ENCODE data around the gene NFRKB. TPM values are rescaled to one million over a fixed set of nuclear protein-coding genes. Genes with fewer than 3 reads are reported as not detected.

The NFRKB gene
- total and polyA plus RNA-seq, 2 donors (not counting 3 experiments of a cell fraction or from before 2014, with no cell fraction given), result 21.7 to 30.6 TPM

- no peak for FAIRE-seq
- Histone ChIP-seq H3K4me1 (ENCODE audit: control insufficient read depth, extremely low read depth, insufficient read depth, low read length) (no peaks in the 10 kb centered on the region), H3K27ac (ENCODE audit: insufficient read depth, low read depth, low read length) (no peak overlapping the region), H3K79me2 (ENCODE audit: control insufficient read depth, insufficient read depth, low read length) (no peaks in the 10 kb centered on the region), H3K9me3 (replicated peaks; ENCODE audit: control insufficient read depth, insufficient read depth, low read length) (no peaks in the 10 kb centered on the region), H3K36me3 (ENCODE audit: control insufficient read depth in 2 of 2, extremely low read depth in 1 of 2, insufficient read depth in 2 of 2, low read length in 2 of 2) (no peaks in the 10 kb centered on the region), H3K27me3 (ENCODE audit: control insufficient read depth in 2 of 2, insufficient read depth in 2 of 2, low read length in 2 of 2) (no peaks in the 10 kb centered on the region), H3K4me3 (replicated peaks in 1 of 3; ENCODE audit: insufficient read depth in 1 of 3, low read depth in 1 of 3, low read length in 3 of 3) (no peak overlapping the region), H3K4me2 (ENCODE audit: insufficient read depth, low read length) (no peak overlapping the region), H3K9ac (replicated peaks; ENCODE audit: extremely low read depth, insufficient read depth, low read length) (no peak overlapping the region), H4K20me1 (replicated peaks; ENCODE audit: control insufficient read depth, extremely low read depth, insufficient read depth, low read length) (no peaks in the 10 kb centered on the region), H3K9me1 (replicated peaks; ENCODE audit: control insufficient read depth, extremely low read depth, insufficient read depth, low read length) (no peaks in the 10 kb centered on the region), H2AFZ (ENCODE audit: low read depth, low read length) (no peak overlapping the region)
- intact Hi-C loops (cut with micrococcal nuclease) (no loop called here), dilution Hi-C loops (cut with MboI; ENCODE audit: extremely low pct_ligation_motif_present, low sequenced_read_pairs) (no loop called here)
- no peak for DNase-seq (ENCODE audit: low read depth, low spot score)
- ChIA-PET POLR2A (no interaction called here), CTCF (no interaction called here)
- TF ChIP-seq POLR2AphosphoS5 (IDR thresholded peaks at IDR 0.05; ENCODE audit: insufficient read depth, low read depth, low read length) (no peak), MYC (IDR thresholded peaks at IDR 0.05; ENCODE audit: low read depth, low read length) (no peak), JUN (IDR thresholded peaks at IDR 0.05; ENCODE audit: borderline replicate concordance, insufficient read depth, insufficient read length, low read depth) (no peak), CTCF (IDR thresholded peaks at IDR 0.05; ENCODE audit: extremely low read depth in 1 of 2, insufficient read depth in 1 of 2, low read depth in 1 of 2, low read length in 2 of 2) (no peak)
- no TSS peak for BruUV-seq (replicated peaks)
These were observed 40.3 kb downstream of the NFRKB start for GRCh38 chr11:129855086-129855485.

GRCh38 chr11:129854232-129854805 lies 41.1 kb downstream of the NFRKB start:
- Histone ChIP-seq H3K4me3 (replicated peaks in 1 of 3; ENCODE audit: insufficient read depth in 1 of 3, low read depth in 1 of 3, low read length in 3 of 3) (no peak overlapping the region), H3K79me2 (ENCODE audit: control insufficient read depth, insufficient read depth, low read length) (no peaks in the 10 kb centered on the region), H4K20me1 (replicated peaks; ENCODE audit: control insufficient read depth, extremely low read depth, insufficient read depth, low read length) (no peaks in the 10 kb centered on the region), H3K4me1 (ENCODE audit: control insufficient read depth, extremely low read depth, insufficient read depth, low read length) (no peaks in the 10 kb centered on the region), H3K9me1 (replicated peaks; ENCODE audit: control insufficient read depth, extremely low read depth, insufficient read depth, low read length) (no peaks in the 10 kb centered on the region), H3K4me2 (ENCODE audit: insufficient read depth, low read length) (no peak overlapping the region), H3K27me3 (ENCODE audit: control insufficient read depth in 2 of 2, insufficient read depth in 2 of 2, low read length in 2 of 2) (no peaks in the 10 kb centered on the region), H3K9me3 (replicated peaks; ENCODE audit: control insufficient read depth, insufficient read depth, low read length) (no peaks in the 10 kb centered on the region), H3K27ac (ENCODE audit: insufficient read depth, low read depth, low read length) (no peak overlapping the region), H3K36me3 (ENCODE audit: control insufficient read depth in 2 of 2, extremely low read depth in 1 of 2, insufficient read depth in 2 of 2, low read length in 2 of 2) (no peaks in the 10 kb centered on the region), H2AFZ (ENCODE audit: low read depth, low read length) (no peak overlapping the region), H3K9ac (replicated peaks; ENCODE audit: extremely low read depth, insufficient read depth, low read length) (no peak overlapping the region)
- BruUV-seq (replicated peaks), result no TSS peak
- intact Hi-C loops (cut with micrococcal nuclease) (no loop called here), dilution Hi-C loops (cut with MboI; ENCODE audit: extremely low pct_ligation_motif_present, low sequenced_read_pairs) (no loop called here)
- no peak for TF ChIP-seq CTCF (IDR thresholded peaks at IDR 0.05; ENCODE audit: extremely low read depth in 1 of 2, insufficient read depth in 1 of 2, low read depth in 1 of 2, low read length in 2 of 2)
- no peak for TF ChIP-seq FOS (IDR thresholded peaks at IDR 0.05; ENCODE audit: borderline replicate concordance, insufficient read depth, low read length)
- TF ChIP-seq GATA2 (IDR thresholded peaks at IDR 0.05; ENCODE audit: insufficient read depth, insufficient read length, low read depth, low read length), result no peak
- no peak for TF ChIP-seq JUN (IDR thresholded peaks at IDR 0.05; ENCODE audit: borderline replicate concordance, insufficient read depth, insufficient read length, low read depth)
- TF ChIP-seq EZH2 (IDR thresholded peaks at IDR 0.05; ENCODE audit: borderline replicate concordance, low read depth, low read length, severe bottlenecking), result no peak
- TF ChIP-seq POLR2AphosphoS5 (IDR thresholded peaks at IDR 0.05; ENCODE audit: insufficient read depth, low read depth, low read length), result no peak
- TF ChIP-seq MAX (IDR thresholded peaks at IDR 0.05; ENCODE audit: insufficient read depth, insufficient read length), result no peak
- TF ChIP-seq POLR2A (IDR thresholded peaks at IDR 0.05; ENCODE audit: low read depth, low read length), result no peak
- no peak for TF ChIP-seq MYC (IDR thresholded peaks at IDR 0.05; ENCODE audit: low read depth, low read length)
- no peak for FAIRE-seq
- CTCF ChIA-PET, result no interaction called here
- POLR2A ChIA-PET, result no interaction called here
- DNase-seq (ENCODE audit: low read depth, low spot score), result no peak
